ENCODE measurements around the gene NCAPH2. TPM values are rescaled to one million over a fixed set of nuclear protein-coding genes. Genes with fewer than 3 reads are reported as not detected.
"Not testable (repeated sequence)": the region's sequence is repeated elsewhere in the genome, so short reads cannot be mapped to it uniquely, and the experiment has no call there.

Gene NCAPH2
- total and polyA plus RNA-seq, 2 experiments from 2014 or later = 50.3 to 59.4 TPM

GRCh38 chr22:50516068-50516467, 8.0 kb downstream of the NCAPH2 start:
- no peaks in the 10 kb centered on the region for H3K27me3 ChIP-seq
- no peaks in the 10 kb centered on the region for H3K4me1 ChIP-seq (ENCODE audit: low read depth)
- H3K27ac ChIP-seq = no peak overlapping the region
- no peak for DNase-seq (ENCODE audit: low read depth in 1 of 2, low spot score in 1 of 2)
- no peaks in the 10 kb centered on the region for H3K9me3 ChIP-seq (ENCODE audit: low read depth)
- no peak overlapping the region for H3K4me3 ChIP-seq
- TF ChIP-seq CTCF (IDR thresholded peaks at IDR 0.05; ENCODE audit: low read depth, low read length) = no peak
- peaks cover 14% of the 10 kb centered on the region for H3K36me3 ChIP-seq

GRCh38 chr22:50516891-50517290, 8.9 kb downstream of the NCAPH2 start:
- no peak for TF ChIP-seq CTCF (IDR thresholded peaks at IDR 0.05; ENCODE audit: low read depth, low read length)
- H3K4me1 ChIP-seq (ENCODE audit: low read depth) = no peaks in the 10 kb centered on the region
- H3K36me3 ChIP-seq = peaks cover 14% of the 10 kb centered on the region
- DNase-seq (ENCODE audit: low read depth in 1 of 2, low spot score in 1 of 2) = no peak
- H3K27me3 ChIP-seq = no peaks in the 10 kb centered on the region
- no peak overlapping the region for H3K27ac ChIP-seq
- H3K4me3 ChIP-seq = no peak overlapping the region
- H3K9me3 ChIP-seq (ENCODE audit: low read depth) = no peaks in the 10 kb centered on the region

GRCh38 chr22:50517495-50518260, 9.7 kb downstream of the NCAPH2 start:
- DNase-seq (ENCODE audit: low read depth in 1 of 2, low spot score in 1 of 2) = no peak
- TF ChIP-seq CTCF (IDR thresholded peaks at IDR 0.05; ENCODE audit: low read depth, low read length) = no peak
- no peak overlapping the region for H3K27ac ChIP-seq
- H3K4me3 ChIP-seq = no peak overlapping the region
- H3K27me3 ChIP-seq = no peaks in the 10 kb centered on the region
- H3K4me1 ChIP-seq (ENCODE audit: low read depth) = no peaks in the 10 kb centered on the region
- H3K9me3 ChIP-seq (ENCODE audit: low read depth) = no peaks in the 10 kb centered on the region
- peaks cover 19% of the 10 kb centered on the region for H3K36me3 ChIP-seq

GRCh38 chr22:50518606-50519005, 10.6 kb downstream of the NCAPH2 start:
- Histone ChIP-seq H3K4me1 (ENCODE audit: low read depth) (no peaks in the 10 kb centered on the region), H3K27me3 (no peaks in the 10 kb centered on the region), H3K27ac (no peak overlapping the region), H3K36me3 (peaks cover 23% of the 10 kb centered on the region), H3K9me3 (ENCODE audit: low read depth) (no peaks in the 10 kb centered on the region), H3K4me3 (no peak overlapping the region)
- no peak for TF ChIP-seq CTCF (IDR thresholded peaks at IDR 0.05; ENCODE audit: low read depth, low read length)
- DNase-seq (ENCODE audit: low read depth in 1 of 2, low spot score in 1 of 2) = no peak

GRCh38 chr22:50519151-50519550, 11.1 kb downstream of the NCAPH2 start:
- Histone ChIP-seq H3K4me3 (no peak overlapping the region), H3K4me1 (ENCODE audit: low read depth) (peaks cover 2% of the 10 kb centered on the region), H3K27me3 (no peaks in the 10 kb centered on the region), H3K36me3 (peaks cover 23% of the 10 kb centered on the region), H3K9me3 (ENCODE audit: low read depth) (no peaks in the 10 kb centered on the region), H3K27ac (no peak overlapping the region)
- no peak for TF ChIP-seq CTCF (IDR thresholded peaks at IDR 0.05; ENCODE audit: low read depth, low read length)
- no peak for DNase-seq (ENCODE audit: low read depth in 1 of 2, low spot score in 1 of 2)

GRCh38 chr22:50520184-50520583, 12.2 kb downstream of the NCAPH2 start:
- DNase-seq (ENCODE audit: low read depth in 1 of 2, low spot score in 1 of 2); H3K4me1 ChIP-seq (ENCODE audit: low read depth); H3K9me3 ChIP-seq (ENCODE audit: low read depth); H3K4me3 ChIP-seq; H3K27me3 ChIP-seq; H3K27ac ChIP-seq: not testable (repeated sequence)
- peaks cover 23% of the 10 kb centered on the region for H3K36me3 ChIP-seq
